GM12864 (cell line): ENCODE results near the gene ST8SIA1.

Experiments used
- DNase-seq: peaks from one replicate; pipeline ENCODE4 v3.0.0-alpha.2; 2011; ENCODE audit warnings: low read depth
- H3K4me3 ChIP-seq: 2 replicates; pipeline ENCODE4 v1.5.1; 2011; ENCODE audit warnings: mild to moderate bottlenecking, low read depth, low read length, control low read depth
- CTCF ChIP-seq: IDR thresholded peaks from 2 replicates; pipeline ENCODE4 v1.5.1; 2011; ENCODE audit warnings: low read depth, mild to moderate bottlenecking, moderate library complexity, low read length, control low read depth, inconsistent platforms; ENCODE audit errors: missing control alignments

ST8SIA1 gene

GRCh38 chr12:22361785-22362184 lies 27.3 kb upstream of the ST8SIA1 start:
- DNase-seq = no peak
- TF ChIP-seq CTCF = no peak
- H3K4me3 ChIP-seq = no peak overlapping the region

GRCh38 chr12:22360774-22361173 lies 26.3 kb upstream of the ST8SIA1 start:
- no peak for DNase-seq
- TF ChIP-seq CTCF = no peak
- H3K4me3 ChIP-seq = no peak overlapping the region

DNA sequence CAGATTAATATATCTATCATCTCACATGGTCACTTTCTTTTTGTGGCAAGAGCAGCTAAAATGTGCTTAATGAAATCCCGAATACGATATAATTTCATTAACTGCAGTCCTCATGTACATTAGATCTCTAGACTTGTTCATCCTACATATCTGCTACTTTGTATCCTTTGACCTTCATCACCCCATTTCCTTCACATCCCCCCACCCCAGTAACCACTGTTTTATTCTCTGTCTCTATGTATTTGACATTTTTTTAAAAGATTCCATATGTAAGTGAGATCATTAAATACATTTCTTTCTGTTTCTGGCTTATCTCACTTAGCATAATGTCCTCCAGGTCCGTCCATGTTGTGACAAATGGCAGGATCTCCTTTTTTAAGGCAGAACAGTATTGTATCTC lies 23.0 kb upstream of the ST8SIA1 start:
- H3K4me3 ChIP-seq = no peak overlapping the region
- TF ChIP-seq CTCF = no peak
- no peak for DNase-seq

DNA sequence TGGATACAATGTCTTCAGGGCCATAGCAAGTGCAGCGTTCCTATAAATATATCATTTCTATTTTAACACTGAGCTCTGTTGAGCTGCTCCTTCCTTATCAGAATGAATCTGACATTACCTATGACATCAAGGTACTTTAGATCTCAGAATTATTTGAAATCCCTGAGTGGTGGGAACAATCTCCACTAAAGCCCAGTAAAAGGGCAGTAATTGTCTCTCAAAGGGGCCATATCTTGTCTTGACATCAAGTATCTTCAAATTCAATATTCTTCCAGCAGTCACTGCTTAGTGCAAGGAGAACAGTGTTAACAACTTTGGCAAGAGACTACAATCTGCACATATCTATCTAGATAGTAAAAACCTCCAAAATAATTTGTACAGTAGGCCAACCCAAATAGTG lies 21.7 kb upstream of the ST8SIA1 start:
- no peak for TF ChIP-seq CTCF
- no peak for DNase-seq
- H3K4me3 ChIP-seq = no peak overlapping the region

DNA sequence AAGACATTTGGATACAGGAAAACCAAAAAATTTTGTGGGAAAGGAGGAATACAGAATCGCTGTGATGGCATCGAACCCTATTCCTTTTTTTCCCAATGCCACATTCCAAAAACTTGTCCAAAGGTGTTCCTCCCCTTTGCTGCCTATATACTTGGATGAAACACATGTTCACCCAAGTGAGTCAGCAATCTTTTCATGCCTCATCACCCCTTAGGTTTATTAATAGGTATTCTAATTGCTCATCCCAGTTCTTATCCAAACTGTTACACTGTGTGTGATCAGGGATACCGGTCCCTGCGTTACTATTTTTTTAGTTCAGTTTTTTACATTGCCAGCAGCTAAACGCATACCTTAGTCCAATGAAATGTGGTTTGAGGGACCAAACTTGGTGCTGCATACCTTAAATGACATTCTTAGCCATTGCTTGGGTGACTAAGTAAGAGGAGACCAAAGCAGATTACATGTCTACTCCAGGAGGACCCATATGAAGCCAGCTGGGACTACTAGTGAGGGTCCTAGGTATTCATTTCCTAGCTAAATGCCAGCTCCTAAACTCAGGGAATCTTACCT lies 20.6 kb upstream of the ST8SIA1 start:
- TF ChIP-seq CTCF = no peak
- no peak for DNase-seq
- H3K4me3 ChIP-seq = no peak overlapping the region

DNA sequence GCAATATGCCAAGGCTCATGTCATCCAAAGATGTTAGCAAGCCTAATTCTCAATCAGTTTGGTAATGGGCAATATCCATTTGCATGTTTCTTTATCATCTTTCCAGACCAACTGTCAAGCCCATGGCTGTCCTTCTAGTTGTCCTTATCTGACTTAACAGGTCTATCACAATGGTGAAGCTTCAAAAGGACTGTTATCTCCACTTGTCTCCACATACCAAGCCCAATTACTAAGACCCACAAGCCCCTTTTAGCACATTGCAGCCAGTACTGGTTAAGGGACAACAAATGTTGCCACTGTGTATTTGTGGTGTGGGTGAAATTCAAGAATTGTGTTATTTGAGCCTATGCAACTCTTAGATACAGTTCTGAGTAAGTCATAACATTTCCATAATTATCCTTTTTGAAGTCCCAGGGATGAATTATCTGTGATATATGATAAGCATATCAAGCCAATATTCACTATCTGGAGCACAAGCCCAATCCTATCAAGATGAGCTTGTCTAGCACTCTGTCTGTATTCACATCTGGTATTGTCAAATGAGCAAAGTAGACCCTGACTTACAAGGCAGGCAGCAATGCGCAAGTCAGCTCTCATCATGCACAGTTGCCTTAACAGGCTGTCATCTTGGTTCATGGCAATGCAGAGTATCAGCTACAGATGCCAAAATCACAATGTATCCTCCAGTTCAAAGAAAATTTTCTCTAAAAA lies 19.3 kb upstream of the ST8SIA1 start:
- no peak for TF ChIP-seq CTCF
- DNase-seq = no peak
- no peak overlapping the region for H3K4me3 ChIP-seq

DNA sequence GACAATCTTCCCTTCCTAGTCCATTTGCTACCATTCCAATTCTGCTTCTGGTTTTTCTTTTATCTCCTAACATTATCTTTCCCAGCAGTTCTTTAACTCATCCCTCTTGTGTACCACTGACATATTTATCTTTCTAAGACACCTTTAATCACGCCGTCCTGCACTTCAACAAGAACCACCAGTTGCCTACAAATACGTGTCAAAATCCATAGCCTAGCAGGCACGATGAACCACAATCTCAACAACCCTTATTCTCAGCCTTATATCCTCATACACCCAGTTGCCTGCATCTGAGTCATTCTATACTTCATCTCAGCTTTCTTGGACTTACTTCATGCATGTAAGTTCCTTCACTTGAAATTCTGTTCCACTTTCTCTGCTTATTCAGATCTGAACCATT lies 16.4 kb upstream of the ST8SIA1 start:
- TF ChIP-seq CTCF = no peak
- no peak for DNase-seq
- H3K4me3 ChIP-seq = no peak overlapping the region
